HG02970 (cell line): ENCODE data around the gene RXRA.

ENCODE experiments used
- ATAC-seq: cut with Tn5 transposase; IDR thresholded peaks from one replicate; pipeline ENCODE4 v1.9.1; 2021; ENCODE audit warnings: mild to moderate bottlenecking, moderate library complexity, moderate number of reproducible peaks; ENCODE audit not compliant: unreplicated experiment, low FRiP score

The RXRA gene

DNA sequence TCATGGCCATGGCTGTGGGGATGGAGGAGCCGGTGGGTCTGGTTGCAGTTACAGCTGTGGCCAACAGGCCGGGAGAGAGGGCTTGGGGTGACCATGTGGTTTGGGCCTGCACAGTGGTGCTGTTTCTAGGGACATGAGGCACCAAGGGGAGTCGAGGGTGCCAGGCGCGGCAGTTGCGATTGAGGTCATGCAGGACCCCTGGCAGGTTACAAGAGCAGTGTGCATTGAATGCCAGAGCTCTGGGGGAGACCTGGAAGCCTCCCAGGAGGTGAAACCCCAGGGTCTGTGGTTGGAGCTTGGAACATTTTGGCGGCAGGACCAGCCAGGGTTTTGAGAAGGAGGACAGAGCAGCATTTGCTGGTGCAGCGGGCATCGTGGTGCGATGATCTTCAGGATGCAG lies 21.7 kb downstream of the RXRA start:
- no peak for ATAC-seq

DNA sequence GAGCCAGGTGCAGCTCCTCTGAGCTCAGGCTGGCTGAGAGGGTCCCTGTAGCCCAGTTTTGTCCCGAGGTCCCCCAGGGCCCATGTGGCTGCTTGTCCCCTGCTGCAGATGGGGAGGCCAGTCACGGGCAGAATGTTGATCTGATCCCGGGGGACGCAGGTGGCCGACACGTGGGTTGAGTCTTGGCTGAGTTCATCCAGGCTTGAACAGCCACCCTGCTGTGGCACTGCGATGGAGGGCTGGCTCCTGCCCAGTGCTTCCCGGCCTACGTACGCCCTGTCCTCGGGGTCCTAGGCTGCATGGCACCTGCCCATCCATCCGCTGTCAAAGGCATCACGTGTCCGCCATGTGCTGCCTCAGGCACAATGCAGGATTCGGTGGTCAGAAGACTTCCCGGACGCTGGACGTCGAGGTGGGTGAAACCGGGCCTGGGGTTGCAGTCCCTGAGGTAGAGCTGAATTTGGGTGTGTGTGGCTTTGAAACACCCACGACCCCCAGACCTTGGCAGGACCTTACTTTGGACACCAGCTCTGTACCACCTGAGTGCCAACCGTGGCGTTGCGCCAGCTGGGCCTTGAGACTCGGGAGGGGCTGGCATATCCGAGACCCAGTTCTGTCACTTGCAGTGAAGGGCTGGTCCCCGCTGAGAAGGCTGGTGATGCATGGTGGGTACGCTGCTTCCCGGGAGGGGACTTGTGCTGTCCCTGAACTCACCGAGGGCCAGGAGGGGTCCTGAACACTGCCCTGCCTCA lies 22.3 kb downstream of the RXRA start:
- ATAC-seq, result no peak

DNA sequence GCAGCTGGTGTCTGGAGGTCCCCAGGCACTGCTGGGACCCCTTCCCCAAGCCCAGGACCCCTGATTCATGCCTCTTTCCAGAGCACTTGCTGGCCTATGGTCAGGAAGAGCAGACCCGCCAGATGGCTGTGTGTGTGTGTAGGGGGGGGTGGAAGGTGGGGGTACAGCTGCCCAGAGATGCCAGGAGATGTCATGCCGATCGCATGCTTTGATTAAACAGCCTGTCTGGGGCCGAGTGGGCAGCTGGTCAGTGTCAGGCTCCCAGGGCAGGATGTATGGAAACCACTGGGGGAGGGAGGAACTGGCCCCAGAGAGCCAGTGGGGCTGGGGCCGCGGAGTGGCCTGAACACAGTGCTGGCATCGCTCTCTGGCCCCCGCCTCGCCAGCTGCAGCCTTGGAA lies 23.7 kb downstream of the RXRA start:
- no peak for ATAC-seq

DNA sequence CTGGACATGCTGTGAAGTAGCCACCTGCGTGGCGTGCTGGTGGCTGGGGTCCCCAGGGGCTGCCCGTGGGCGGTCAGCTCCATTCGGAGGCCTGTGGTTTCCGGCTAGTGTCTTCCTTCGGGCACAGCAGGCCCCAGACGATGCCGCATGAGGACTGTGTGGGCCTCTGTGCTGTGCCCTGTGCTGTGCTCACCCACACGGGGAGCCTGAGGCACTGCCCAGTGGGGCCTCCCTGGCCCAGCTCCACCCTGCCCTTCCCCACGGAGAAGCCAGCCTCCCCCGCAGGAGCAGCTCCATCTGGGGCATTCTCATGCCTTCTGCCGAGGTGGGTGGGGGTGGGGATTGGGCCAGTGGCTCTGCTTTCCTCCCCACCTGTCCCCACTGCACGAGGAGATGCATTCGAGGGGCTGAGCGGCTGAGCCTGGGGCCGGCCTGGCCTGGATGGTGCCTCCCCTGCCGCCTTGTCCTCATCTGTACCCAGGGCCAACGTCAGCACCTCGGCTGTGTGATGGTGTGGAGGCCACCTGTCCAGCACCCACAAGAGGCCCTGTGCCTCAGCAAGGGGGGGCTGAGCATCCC lies 24.2 kb downstream of the RXRA start:
- ATAC-seq, result no peak

DNA sequence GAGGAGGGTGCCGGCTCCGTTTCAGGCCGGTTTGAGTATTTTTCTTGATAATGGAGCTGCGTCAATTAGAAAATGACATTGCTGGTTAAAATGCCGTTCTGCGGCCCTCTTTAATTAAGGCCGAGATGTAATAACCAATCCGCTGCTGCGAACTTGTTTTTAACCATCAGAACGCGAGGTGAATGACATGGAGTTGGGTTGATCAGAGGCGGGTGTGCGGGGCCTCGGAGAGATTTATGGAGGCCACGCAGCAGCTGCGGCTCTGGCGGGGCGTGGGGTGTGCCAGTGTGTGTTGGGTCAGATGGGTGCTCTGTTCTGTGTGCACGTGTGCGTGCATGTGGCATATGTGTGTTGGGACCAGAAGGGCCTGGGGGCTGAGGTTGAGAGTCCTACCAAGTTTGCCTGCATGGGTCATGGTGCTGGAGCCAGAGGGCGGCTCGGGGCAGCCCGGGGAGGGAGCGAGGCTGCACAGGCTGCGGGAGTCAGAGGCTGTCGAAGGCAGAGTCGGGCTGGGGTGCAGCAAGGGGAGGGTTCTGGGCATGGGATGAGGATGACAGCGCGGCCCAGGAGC lies 25.4 kb downstream of the RXRA start:
- no peak for ATAC-seq

DNA sequence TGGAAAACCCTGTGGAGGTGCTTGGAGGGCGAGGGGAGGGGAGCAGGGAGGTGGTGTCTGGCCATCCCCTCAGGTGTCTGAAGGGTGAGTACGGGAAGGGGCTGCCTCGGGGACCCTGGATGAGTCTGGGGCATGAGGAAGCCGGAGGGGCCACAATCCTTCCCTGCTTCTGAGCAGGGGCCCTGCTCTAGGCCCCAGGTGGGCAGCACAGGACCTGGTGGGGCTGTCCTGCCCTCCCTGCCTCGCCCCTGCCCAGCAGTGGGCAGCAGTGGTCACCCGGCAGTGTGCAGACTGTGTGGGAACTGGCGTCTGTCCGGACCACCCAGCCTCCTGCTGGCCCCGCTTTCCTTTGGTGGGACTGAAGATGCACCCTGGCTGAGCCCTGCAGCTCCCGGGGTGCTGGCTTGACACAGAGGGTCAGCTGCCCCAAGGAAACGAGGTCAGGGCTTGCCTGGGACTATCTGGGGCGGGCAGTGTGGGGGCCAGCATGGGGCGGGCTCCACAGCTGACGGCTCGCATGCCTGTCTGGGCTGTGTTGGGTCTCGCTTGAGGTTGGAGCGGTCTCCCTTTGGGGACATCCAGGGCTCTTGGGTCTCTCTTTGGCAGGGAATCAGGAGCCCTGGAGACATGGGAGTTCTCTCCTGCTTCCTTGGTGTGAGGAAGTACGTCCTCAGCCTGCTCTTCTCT lies 26.1 kb downstream of the RXRA start:
- ATAC-seq, result no peak

DNA sequence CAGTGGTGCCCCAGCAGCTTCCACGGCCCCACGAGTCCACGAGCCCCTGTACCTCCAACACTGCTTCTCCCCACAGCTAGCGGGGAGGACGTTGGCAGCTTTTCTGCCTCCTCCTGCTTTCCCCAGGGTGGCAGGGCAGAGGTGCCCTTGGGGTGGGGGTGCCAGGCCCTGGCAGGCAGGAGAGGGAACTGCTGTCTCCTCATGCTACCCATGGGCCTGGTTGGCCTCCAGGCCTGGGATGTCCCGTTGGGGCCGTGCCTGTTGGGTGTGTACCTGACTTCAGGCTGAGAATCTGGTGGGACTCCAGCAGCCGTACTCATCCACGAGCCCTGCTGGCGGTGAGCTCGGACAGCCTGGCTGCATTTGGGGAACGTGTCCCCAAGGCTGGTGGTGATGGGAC lies 27.3 kb downstream of the RXRA start:
- no peak for ATAC-seq

DNA sequence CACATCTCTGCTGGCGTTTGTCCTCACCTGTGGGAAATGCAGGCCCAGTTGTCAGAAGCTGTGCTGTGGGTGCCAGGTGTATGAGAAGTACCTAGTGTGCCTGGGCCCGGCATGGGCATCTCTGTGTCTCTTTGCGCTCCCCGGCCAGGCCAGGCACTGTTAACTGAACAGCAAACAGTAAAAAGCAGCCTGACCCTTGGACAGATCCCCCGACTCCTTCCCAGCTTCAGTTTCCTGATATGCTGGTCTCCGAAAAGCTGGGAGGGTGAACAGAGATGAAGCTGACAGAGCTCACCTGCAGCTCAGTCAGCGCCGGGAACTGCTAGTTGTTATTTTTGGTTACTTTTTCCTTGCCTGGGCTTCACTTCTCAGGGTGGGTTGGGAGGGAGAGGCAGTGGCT lies 28.9 kb downstream of the RXRA start:
- ATAC-seq, result no peak

DNA sequence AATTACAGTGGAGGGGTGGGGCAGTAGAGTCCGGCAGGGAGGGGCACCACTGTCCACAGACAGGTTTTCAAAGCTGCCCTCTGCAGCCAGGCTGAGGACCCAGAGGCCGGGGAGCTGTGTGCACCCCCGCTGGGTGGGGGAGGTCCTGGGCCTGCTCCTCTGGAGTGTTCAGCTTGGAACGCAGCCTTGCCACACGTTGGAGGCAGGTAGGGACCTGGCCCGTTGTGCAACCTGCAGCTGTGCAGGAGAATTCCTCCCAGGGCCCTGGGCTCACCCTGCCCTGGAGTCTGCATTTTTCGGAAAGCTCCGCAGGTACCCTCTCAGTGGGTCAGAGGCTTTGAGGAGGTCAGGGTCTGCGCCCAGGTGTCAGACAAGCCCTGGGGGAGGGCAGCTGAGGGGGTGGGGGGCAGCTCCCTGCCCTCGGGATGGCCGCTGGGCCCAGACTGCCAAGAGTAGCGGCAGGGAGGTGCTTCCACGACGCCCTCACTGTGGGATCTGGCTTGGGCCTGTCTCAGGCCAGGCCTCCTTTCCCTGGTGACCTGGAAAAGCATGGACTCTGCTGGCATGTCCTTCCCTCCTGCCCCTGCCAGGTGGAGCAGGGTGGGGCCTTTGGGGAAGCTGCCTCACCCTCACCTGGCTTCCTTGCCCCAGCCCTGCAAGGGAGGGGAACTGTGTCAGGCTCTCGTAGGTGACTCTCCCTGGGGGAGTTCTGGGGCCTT lies 29.5 kb downstream of the RXRA start:
- ATAC-seq, result no peak

DNA sequence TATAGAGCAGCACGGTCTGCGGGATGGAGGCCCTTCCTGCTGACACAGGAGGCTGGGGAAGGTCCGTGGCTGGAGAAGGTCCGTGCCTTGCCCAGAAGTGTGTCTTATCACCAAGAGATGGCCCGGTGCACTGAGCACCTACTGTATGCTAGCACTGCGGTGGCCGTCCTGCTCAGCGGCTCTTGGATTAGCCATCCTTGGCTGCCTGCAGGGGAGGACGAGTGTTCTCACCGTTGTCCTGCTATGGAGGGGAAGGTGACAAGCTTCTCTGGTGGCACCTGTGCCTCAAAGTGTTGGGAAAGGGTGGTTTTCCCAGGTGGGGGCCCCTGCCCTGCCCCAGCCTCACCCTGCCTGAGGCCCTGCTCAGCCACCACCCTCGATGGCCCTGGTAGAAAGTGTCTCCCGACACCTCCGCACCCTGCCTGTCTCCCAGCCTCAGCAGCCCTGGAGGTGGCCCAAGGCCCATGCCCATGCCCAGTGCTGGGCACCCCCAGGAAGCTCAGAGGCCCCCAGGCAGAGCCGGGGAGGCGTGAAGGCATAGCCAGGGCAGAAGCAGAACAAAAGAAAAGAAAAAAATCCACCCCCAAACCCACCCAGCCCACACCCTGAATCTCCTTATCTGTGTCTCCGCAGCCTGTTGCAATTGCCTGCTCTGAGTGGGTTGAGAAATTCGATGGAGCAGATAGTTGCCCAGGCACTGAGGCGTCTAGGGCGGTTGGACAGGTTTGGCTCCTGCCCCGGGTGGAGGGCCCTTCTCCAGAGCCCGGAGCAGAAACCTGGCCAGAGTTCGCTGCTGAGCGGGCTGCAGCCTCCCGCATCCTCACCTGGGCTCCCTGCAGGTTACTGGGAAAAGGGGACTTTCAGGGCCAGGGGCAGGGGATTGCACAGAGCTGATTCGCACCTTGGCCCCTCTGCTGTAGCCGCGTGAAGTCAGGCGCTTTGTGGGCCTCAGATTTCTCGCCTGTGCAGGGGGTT lies 30.5 kb downstream of the RXRA start:
- no peak for ATAC-seq

DNA sequence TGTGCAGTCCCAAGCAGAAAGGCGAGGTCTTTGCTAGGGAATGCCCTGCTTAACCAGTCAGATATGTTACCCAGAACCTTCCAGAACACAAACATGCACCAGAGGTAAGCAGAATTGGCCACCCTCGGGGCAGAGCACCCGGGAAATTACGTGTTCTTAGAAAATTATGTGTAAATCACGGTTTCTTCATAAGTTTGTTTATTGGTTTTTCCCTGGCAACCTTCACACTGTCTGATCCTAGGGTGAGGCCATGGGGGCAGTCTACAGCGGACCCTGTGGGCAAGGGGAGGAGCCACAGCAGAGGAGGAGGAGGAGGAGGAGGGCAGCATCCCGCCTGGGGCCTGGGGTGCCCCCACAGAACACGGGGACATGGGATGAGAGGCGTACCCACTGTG lies 31.4 kb downstream of the RXRA start:
- no peak for ATAC-seq

DNA sequence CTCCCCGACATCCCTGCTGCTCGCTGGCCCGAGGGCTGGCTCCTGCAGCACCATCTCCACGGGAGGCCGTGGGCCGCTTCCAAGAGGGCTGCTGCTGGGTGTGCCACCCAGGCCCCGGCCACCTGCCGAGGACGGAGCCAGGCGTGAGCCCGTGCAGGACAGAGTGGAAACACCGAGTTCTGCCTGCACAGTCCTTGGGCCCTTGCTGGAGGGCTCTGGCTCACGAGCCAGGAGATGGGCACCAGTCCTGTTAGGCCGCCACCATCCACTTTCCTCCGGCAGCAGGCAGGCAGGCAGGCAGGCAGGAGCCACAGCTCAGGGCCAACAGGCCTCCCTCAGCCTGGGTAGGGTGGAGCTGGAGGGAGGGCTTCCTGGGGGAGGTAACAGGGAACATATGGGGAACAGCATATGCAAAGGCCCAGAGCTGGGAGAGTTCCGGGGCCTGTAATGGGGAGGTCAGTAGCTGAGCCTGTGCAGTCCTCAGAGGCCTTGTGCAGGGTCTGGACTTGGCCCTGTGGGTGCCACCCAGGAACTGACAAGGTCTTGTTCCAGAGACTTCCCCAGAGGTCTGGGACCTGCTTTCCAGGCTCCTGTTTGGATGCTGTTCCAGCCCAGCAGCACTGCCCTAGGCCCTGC lies 31.9 kb downstream of the RXRA start:
- no peak for ATAC-seq

DNA sequence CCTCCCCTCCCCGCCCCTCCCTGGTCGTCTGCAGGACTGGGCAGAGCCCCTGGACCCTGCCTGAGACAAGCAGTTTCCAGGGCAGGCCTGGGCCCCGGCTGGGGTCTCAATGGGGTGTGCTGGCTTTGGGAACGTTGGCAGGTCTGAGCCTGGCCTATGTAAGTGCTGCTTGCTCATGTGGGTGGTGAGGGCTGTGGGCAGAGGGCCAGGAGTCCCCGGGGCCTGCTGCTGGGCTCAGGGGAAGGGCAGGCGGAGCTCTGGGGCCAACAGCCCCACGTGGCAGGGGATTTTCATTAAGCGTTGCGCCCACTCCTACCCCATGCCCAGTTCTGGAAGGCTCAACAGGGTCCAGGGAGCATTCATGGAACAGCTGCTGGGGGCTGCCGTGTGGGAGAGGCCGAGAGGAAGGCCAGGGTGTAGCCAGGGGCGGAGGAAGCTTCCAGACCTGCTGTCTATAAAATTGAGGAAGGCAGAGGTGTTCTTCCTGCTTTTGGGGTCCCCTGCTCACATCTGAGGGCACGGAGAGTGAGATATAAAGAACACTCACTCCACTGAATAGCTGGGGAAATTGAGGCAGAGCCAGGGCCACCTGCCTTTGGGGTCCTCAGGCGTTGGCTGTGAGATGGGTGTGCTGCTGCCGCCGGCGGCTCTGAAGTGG lies 32.5 kb downstream of the RXRA start:
- ATAC-seq, result no peak

DNA sequence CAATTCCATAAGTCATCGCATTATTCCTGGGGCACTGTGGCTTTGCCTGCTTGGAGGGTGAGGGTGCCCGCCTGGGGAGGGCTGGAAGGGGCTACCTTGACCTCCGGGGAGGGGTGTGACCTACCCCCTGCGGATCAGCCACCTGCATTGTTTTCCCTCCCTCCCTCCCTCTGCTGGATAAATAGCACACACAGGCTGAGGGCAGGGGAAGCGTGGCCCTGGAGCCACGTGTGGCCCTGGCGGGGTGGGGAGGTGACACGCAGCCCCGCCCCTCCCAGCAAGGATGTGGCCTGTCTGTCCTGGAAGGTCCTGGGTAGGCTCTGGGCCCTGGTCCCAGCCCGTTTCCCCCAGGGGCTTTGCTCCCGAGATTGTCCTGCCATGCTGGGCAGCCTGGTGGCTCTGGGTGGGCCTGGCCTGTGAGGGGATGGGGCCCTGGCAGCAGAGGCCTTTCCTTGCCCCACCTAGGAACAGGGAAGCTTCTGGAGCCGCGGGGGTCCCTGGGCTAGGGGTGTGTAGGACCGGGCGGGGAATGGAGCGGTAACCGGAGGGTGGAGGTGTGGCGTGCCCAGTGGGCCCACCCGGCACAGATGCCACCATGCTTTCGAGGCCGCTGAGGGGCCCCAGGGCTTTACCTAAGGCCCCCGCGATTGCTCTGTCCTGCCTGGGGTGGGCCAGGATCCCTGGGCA lies 33.4 kb downstream of the RXRA start:
- no peak for ATAC-seq

DNA sequence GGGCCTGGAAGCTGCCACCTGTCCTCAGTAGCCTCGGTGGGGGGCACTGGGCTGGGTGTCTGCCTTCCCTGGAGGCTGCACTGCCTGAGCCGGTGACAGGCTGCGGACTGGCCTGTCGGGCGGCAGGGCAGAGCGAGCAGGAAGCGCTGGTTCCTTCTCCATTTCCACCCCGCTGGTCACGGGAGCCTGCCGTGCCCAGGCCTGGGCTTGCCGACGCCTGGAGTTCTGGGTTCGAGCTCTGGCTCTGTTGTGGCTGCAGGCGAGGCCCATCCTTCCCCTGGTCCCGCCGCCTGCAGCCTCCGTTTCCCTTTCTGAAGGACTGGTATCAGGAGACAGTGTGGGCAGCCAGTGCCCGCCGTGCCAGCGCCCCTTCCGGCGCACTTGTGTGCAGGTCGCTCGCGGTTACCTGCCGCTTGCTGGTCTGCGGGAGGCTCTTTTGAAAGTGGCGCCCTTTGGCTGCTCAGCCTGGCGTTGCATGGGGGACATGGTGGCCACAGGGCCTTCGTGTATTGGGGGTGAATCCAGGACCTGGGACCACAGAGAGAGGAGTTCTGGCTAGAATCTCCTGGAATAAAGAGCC lies 34.0 kb downstream of the RXRA start:
- no peak for ATAC-seq

DNA sequence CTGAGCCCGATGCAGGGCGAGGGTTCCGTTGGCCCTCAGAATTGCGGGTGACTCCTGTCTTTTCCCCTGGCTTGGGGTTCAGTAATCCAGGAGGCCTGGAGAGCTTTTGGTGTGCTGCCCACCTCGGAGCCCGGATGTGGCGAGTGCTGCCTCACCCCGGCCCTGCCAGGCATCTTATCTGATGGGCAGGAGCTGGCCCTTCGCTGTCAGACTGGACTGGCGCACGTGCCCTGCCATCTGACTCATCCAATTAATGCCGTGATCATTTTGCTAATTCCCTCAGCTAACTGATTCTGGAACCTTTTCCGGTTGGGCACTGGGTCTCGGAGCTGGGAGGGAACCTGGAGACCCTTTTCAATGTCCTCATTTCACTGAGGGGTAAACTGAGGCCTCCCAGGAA lies 34.6 kb downstream of the RXRA start:
- ATAC-seq, result no peak

DNA sequence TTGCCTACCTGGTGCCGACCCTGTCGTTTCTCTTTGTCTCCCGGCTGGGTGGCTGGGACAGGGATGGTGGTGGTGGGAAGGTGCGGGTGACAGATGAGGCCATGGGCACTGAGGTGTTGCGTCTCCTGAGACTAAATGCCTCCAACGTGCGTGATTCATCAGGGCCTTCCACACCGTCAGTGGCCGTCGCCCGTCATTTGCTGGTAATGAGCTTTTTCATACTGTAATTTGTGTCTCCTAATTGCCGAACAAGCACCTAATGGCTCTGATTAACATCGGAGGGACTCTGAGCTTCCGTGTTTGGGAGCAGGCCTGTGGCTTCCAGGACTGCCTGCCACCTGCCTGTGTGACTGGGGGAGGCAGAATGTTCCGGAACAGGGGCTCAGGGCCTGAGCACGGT lies 35.2 kb downstream of the RXRA start:
- ATAC-seq, result no peak

DNA sequence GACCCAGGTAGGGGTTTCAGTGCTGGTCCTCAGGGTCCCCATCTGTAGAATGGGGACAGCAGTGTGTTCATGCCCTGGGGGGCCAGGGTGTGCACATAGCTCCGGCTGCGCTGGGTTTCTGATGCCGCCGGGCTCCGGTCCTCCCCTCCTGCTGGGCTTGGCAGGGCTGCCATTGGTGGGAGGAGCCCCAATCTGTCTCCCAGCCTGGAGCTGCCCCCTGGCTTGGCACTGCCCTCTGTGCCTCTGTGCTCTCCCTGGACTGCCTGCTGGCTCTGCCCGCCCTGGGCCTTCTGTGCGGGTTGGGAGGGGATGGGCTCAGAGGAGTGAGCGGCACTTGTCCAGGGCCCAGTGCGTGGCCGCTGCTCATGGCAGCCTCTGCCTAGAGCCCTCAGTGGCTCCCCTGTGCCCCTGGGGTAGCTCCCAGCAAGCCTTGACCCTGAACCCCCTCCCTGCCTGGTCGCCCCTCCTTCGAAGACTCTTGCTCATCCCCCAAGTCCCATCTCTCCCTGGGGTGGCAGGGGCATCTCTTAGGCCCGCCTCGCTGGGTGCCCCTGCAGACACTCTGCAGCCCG lies 35.7 kb downstream of the RXRA start:
- ATAC-seq, result no peak
